SK-N-SH treated with all-trans-retinoic acid at 6 μM for 48 hours (cell line): ENCODE data around the gene TWIST2.

Source experiments
- ATAC-seq: fragments of 200-7000 bp; cut with Tn5 transposase; 3 replicates; pipeline ENCODE4 v1.9.1; 2020; ENCODE audit warnings: mild to moderate bottlenecking, moderate library complexity
- ARNTL ChIP-seq: fragments of 450-650 bp; formaldehyde crosslinking; IDR thresholded peaks from 2 replicates; pipeline ENCODE4 v1.5.0; 2020; ENCODE audit warnings: low read depth, mild to moderate bottlenecking, moderate library complexity, borderline replicate concordance
- BACH2 ChIP-seq: fragments of 250-450 bp; sonication (Bioruptor Pico); IDR thresholded peaks from 2 replicates; pipeline ENCODE4 v1.9.0; 2021; ENCODE audit warnings: mild to moderate bottlenecking, borderline replicate concordance
- CSDC2 ChIP-seq: fragments of 250-450 bp; sonication (Bioruptor Pico); IDR thresholded peaks from 2 replicates; pipeline ENCODE4 v1.5.0; 2020; ENCODE audit warnings: mild to moderate bottlenecking, moderate library complexity
- ESRRG ChIP-seq: fragments of 250-450 bp; sonication (Bioruptor Pico); IDR thresholded peaks from 2 replicates; pipeline ENCODE4 v1.6.1; 2021; ENCODE audit warnings: mild to moderate bottlenecking
- GLIS3 ChIP-seq: fragments of 250-450 bp; sonication (Bioruptor Pico); IDR thresholded peaks from 2 replicates; pipeline ENCODE4 v1.5.0; 2020; ENCODE audit warnings: mild to moderate bottlenecking, moderate library complexity
- ISL1 ChIP-seq: fragments of 250-450 bp; sonication (Bioruptor Pico); IDR thresholded peaks from 2 replicates; pipeline ENCODE4 v2.1.2; 2022; ENCODE audit warnings: mild to moderate bottlenecking, moderate library complexity
- OSR1 ChIP-seq: fragments of 250-450 bp; sonication (Bioruptor Pico); IDR thresholded peaks from 2 replicates; pipeline ENCODE4 v1.8.0; 2022; ENCODE audit warnings: moderate library complexity, mild to moderate bottlenecking, inconsistent platforms
- PPARA ChIP-seq: fragments of 250-450 bp; sonication (Bioruptor Pico); IDR thresholded peaks from 2 replicates; pipeline ENCODE4 v1.5.0; 2020; ENCODE audit warnings: mild to moderate bottlenecking, borderline replicate concordance
- RARB ChIP-seq: fragments of 250-450 bp; sonication (Bioruptor Pico); IDR thresholded peaks from 2 replicates; pipeline ENCODE4 v1.8.0; 2021; ENCODE audit warnings: mild to moderate bottlenecking, moderate library complexity
- SNAI2 ChIP-seq: fragments of 250-450 bp; sonication (Bioruptor Pico); IDR thresholded peaks from 2 replicates; pipeline ENCODE4 v1.5.0; 2020; ENCODE audit warnings: mild to moderate bottlenecking, moderate library complexity
- TCF4 ChIP-seq: fragments of 250-450 bp; sonication (Bioruptor Pico); IDR thresholded peaks from 2 replicates; pipeline ENCODE4 v1.8.0; 2021; ENCODE audit warnings: mild to moderate bottlenecking, moderate library complexity, borderline replicate concordance
- TOX ChIP-seq: fragments of 250-450 bp; sonication (Bioruptor Pico); IDR thresholded peaks from 2 replicates; pipeline ENCODE4 v1.8.0; 2021; ENCODE audit warnings: mild to moderate bottlenecking, moderate library complexity, borderline replicate concordance
- ZC3H10 ChIP-seq: fragments of 250-450 bp; sonication (Bioruptor Pico); IDR thresholded peaks from 2 replicates; pipeline ENCODE4 v1.5.1; 2021; ENCODE audit warnings: mild to moderate bottlenecking, moderate library complexity
- ZFP3 ChIP-seq: fragments of 250-450 bp; sonication (Bioruptor Pico); IDR thresholded peaks from 2 replicates; pipeline ENCODE4 v1.5.0; 2020; ENCODE audit warnings: mild to moderate bottlenecking, moderate library complexity
- ZFP30 ChIP-seq: fragments of 450-650 bp; formaldehyde crosslinking; IDR thresholded peaks from 2 replicates; pipeline ENCODE4 v1.5.0; 2022; ENCODE audit warnings: mild to moderate bottlenecking, moderate library complexity
- ZNF565 ChIP-seq: fragments of 450-650 bp; formaldehyde crosslinking; conservative IDR thresholded peaks from 2 replicates; pipeline ENCODE4 v1.5.0; 2020; ENCODE audit warnings: low read depth, mild to moderate bottlenecking, moderate library complexity
- ZNF8 ChIP-seq: fragments of 450-650 bp; formaldehyde crosslinking; IDR thresholded peaks from 2 replicates; pipeline ENCODE4 v1.5.0; 2020; ENCODE audit warnings: mild to moderate bottlenecking, moderate library complexity
- TF ChIP-seq, protein P1 (sequence below): fragments of 250-450 bp; sonication (Bioruptor Pico); IDR thresholded peaks from 2 replicates; pipeline ENCODE4 v1.5.1; 2020; ENCODE audit warnings: low read depth, mild to moderate bottlenecking, moderate library complexity
- TF ChIP-seq, protein P2 (sequence below): fragments of 250-450 bp; sonication (Bioruptor Pico); IDR thresholded peaks from 2 replicates; pipeline ENCODE4 v1.5.1; 2021; ENCODE audit warnings: mild to moderate bottlenecking, moderate library complexity
- TF ChIP-seq, protein P3 (sequence below): fragments of 250-450 bp; sonication (Bioruptor Pico); IDR thresholded peaks from 2 replicates; pipeline ENCODE4 v1.8.0; 2020; ENCODE audit warnings: mild to moderate bottlenecking, moderate library complexity, borderline replicate concordance
- TF ChIP-seq, protein P4 (sequence below): fragments of 250-450 bp; sonication (Bioruptor Pico); IDR thresholded peaks from 2 replicates; pipeline ENCODE4 v1.8.0; 2021; ENCODE audit warnings: low read depth, mild to moderate bottlenecking, moderate library complexity, borderline replicate concordance
- TF ChIP-seq, protein P5 (sequence below): fragments of 250-450 bp; sonication (Bioruptor Pico); IDR thresholded peaks from 2 replicates; pipeline ENCODE4 v1.5.0; 2020; ENCODE audit warnings: mild to moderate bottlenecking, moderate library complexity

Gene TWIST2

DNA sequence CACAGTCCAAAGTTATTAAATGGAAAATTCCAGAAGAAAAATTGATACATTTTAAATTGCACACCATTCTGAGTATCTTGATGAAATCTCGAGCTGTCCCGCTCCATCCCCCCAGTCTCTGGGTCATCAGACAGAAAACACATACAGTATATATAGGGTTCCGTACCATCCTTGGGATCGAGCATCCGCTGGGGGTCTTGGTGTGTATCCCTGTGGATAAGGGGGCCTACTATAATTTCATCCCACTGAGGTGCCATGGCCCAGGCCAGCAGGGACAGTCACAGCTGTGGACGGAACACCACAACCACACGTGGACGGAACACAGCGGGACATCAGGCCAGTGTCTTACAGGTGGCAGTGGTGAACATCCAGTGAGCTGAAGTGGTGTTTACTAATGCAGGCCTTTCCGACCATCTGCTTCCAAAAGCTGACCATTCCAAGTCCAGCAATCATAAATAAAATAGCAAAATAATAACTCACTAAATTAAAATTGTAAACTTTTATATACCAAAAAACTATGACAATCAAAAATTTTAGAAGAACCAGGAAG, 14.0 kb downstream of the TWIST2 start:
- no peak for ATAC-seq

DNA sequence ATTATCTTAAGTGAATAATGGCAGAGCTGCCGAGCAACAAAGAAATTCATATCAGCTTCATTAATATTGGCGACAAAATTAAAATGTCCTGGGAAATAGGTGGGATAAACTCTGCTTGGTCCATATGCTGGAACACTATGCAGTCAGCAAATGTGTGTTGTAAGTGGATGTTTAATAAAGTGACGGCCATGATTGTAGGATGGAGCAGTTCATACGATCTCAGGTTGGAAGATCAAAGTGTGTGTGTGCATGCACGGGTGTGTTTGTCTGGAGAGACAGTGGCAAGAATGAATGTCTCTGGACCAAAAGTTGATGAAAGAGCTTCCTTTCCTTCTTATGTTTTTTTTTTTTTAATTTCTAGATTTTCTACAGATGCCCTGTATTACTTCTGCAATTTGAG, 14.8 kb downstream of the TWIST2 start:
- no peak for ATAC-seq
- TF ChIP-seq ARNTL (CRISPR knock-in tag) (no peak), ZFP3 (no peak), GLIS3 (CRISPR knock-in tag) (no peak), RARB (CRISPR knock-in tag) (no peak), ISL1 (CRISPR knock-in tag) (no peak), ZC3H10 (CRISPR knock-in tag) (no peak), SNAI2 (CRISPR knock-in tag) (no peak), ESRRG (CRISPR knock-in tag) (no peak), ZNF8 (no peak), PPARA (CRISPR knock-in tag) (no peak), TOX (CRISPR knock-in tag) (no peak)
- TF ChIP-seq, protein P1, sequence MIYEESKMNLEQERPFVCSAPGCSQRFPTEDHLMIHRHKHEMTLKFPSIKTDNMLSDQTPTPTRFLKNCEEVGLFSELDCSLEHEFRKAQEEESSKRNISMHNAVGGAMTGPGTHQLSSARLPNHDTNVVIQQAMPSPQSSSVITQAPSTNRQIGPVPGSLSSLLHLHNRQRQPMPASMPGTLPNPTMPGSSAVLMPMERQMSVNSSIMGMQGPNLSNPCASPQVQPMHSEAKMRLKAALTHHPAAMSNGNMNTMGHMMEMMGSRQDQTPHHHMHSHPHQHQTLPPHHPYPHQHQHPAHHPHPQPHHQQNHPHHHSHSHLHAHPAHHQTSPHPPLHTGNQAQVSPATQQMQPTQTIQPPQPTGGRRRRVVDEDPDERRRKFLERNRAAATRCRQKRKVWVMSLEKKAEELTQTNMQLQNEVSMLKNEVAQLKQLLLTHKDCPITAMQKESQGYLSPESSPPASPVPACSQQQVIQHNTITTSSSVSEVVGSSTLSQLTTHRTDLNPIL (CRISPR knock-in tag) = no peak
- TF ChIP-seq, protein P2, sequence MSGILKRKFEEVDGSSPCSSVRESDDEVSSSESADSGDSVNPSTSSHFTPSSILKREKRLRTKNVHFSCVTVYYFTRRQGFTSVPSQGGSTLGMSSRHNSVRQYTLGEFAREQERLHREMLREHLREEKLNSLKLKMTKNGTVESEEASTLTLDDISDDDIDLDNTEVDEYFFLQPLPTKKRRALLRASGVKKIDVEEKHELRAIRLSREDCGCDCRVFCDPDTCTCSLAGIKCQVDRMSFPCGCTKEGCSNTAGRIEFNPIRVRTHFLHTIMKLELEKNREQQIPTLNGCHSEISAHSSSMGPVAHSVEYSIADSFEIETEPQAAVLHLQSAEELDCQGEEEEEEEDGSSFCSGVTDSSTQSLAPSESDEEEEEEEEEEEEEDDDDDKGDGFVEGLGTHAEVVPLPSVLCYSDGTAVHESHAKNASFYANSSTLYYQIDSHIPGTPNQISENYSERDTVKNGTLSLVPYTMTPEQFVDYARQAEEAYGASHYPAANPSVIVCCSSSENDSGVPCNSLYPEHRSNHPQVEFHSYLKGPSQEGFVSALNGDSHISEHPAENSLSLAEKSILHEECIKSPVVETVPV = no peak
- TF ChIP-seq, protein P3, sequence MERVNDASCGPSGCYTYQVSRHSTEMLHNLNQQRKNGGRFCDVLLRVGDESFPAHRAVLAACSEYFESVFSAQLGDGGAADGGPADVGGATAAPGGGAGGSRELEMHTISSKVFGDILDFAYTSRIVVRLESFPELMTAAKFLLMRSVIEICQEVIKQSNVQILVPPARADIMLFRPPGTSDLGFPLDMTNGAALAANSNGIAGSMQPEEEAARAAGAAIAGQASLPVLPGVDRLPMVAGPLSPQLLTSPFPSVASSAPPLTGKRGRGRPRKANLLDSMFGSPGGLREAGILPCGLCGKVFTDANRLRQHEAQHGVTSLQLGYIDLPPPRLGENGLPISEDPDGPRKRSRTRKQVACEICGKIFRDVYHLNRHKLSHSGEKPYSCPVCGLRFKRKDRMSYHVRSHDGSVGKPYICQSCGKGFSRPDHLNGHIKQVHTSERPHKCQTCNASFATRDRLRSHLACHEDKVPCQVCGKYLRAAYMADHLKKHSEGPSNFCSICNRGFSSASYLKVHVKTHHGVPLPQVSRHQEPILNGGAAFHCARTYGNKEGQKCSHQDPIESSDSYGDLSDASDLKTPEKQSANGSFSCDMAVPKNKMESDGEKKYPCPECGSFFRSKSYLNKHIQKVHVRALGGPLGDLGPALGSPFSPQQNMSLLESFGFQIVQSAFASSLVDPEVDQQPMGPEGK (CRISPR knock-in tag) = no peak

More for the DNA sequence above, 14.0 kb downstream of the TWIST2 start:
- no peak for TF ChIP-seq ZFP30
- no peak for TF ChIP-seq ZC3H10 (CRISPR knock-in tag)
- TF ChIP-seq BACH2 (CRISPR knock-in tag) = no peak
- TF ChIP-seq, protein P3 (CRISPR knock-in tag) = no peak
- TF ChIP-seq, protein P1 (CRISPR knock-in tag) = no peak
- no peak for TF ChIP-seq ISL1 (CRISPR knock-in tag)
- TF ChIP-seq CSDC2 (CRISPR knock-in tag) = no peak
- TF ChIP-seq RARB (CRISPR knock-in tag) = no peak
- TF ChIP-seq, protein P4, sequence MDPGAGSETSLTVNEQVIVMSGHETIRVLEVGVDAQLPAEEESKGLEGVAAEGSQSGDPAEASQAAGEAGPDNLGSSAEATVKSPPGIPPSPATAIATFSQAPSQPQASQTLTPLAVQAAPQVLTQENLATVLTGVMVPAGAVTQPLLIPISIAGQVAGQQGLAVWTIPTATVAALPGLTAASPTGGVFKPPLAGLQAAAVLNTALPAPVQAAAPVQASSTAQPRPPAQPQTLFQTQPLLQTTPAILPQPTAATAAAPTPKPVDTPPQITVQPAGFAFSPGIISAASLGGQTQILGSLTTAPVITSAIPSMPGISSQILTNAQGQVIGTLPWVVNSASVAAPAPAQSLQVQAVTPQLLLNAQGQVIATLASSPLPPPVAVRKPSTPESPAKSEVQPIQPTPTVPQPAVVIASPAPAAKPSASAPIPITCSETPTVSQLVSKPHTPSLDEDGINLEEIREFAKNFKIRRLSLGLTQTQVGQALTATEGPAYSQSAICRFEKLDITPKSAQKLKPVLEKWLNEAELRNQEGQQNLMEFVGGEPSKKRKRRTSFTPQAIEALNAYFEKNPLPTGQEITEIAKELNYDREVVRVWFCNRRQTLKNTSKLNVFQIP (CRISPR knock-in tag) = no peak
- TF ChIP-seq TOX (CRISPR knock-in tag) = no peak
- no peak for TF ChIP-seq ZNF565 (CRISPR knock-in tag)
- TF ChIP-seq SNAI2 (CRISPR knock-in tag) = no peak
- no peak for TF ChIP-seq ZNF8
- TF ChIP-seq, protein P2 = no peak
- TF ChIP-seq TCF4 (CRISPR knock-in tag) = no peak
- TF ChIP-seq ZFP3 = no peak
- TF ChIP-seq ARNTL (CRISPR knock-in tag) = no peak
- TF ChIP-seq, protein P5, sequence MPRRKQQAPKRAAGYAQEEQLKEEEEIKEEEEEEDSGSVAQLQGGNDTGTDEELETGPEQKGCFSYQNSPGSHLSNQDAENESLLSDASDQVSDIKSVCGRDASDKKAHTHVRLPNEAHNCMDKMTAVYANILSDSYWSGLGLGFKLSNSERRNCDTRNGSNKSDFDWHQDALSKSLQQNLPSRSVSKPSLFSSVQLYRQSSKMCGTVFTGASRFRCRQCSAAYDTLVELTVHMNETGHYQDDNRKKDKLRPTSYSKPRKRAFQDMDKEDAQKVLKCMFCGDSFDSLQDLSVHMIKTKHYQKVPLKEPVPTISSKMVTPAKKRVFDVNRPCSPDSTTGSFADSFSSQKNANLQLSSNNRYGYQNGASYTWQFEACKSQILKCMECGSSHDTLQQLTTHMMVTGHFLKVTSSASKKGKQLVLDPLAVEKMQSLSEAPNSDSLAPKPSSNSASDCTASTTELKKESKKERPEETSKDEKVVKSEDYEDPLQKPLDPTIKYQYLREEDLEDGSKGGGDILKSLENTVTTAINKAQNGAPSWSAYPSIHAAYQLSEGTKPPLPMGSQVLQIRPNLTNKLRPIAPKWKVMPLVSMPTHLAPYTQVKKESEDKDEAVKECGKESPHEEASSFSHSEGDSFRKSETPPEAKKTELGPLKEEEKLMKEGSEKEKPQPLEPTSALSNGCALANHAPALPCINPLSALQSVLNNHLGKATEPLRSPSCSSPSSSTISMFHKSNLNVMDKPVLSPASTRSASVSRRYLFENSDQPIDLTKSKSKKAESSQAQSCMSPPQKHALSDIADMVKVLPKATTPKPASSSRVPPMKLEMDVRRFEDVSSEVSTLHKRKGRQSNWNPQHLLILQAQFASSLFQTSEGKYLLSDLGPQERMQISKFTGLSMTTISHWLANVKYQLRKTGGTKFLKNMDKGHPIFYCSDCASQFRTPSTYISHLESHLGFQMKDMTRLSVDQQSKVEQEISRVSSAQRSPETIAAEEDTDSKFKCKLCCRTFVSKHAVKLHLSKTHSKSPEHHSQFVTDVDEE (CRISPR knock-in tag) = no peak
- no peak for TF ChIP-seq ESRRG (CRISPR knock-in tag)
- no peak for TF ChIP-seq OSR1 (CRISPR knock-in tag)
